B cell (primary cell): Measurements from ENCODE around the gene CTSL. TPM values are rescaled to one million over a fixed set of nuclear protein-coding genes. Genes with fewer than 3 reads are reported as not detected.

ENCODE experiments used
- ATAC-seq: fragments of 200-7000 bp; cut with Tn5 transposase; one replicate; pipeline ENCODE4 v1.10.0; 2021; ENCODE audit warnings: low read depth, mild to moderate bottlenecking, moderate number of reproducible peaks, moderate library complexity
- CTCF ChIA-PET: fragments of 350-600 bp; sonication (Branson Sonifier 250); formaldehyde crosslinking; loops from one replicate; lab custom pipeline; 2021; ENCODE audit warnings: antibody characterized with exemption, inconsistent platforms; lab: Charles Lee
- POLR2A ChIA-PET: fragments of 350-600 bp; sonication (Branson Sonifier 250); formaldehyde crosslinking; loops from one replicate; lab custom pipeline; 2021; ENCODE audit warnings: antibody characterized with exemption; lab: Charles Lee
- DNase-seq: peaks from one replicate; pipeline ENCODE4 v3.0.0; 2013
- H2AFZ ChIP-seq: 2 replicates; pipeline ENCODE4 v1.6.1; 2012; ENCODE audit warnings: mild to moderate bottlenecking, low read depth, low read length; ENCODE audit not compliant: insufficient read depth, poor library complexity, severe bottlenecking
- H3K27ac ChIP-seq, 2 donors: 1 replicate in 1 of 2; 2 replicates in 1 of 2; pipeline ENCODE4 v1.5.1; 2012 to 2013; ENCODE audit warnings: low read length in 2 of 2, mild to moderate bottlenecking in 2 of 2, moderate library complexity in 1 of 2
- H3K27me3 ChIP-seq, 4 experiments: fragments of 200-600 bp in 1 of 4; sonication (generic) in 1 of 4; replicated peaks in 1 of 4; 1 replicate in 2 of 4; 2 replicates in 2 of 4; pipeline versions ENCODE4 v1.6.1 to v1.7.0; 2013 to 2016; ENCODE audit warnings: low read length in 3 of 4, mild to moderate bottlenecking in 2 of 4, mixed read lengths in 1 of 4, moderate library complexity in 1 of 4; ENCODE audit not compliant: insufficient read depth in 4 of 4, control insufficient read depth in 3 of 4; ENCODE audit errors: control extremely low read depth in 1 of 4
- H3K36me3 ChIP-seq, 2 experiments: replicated peaks in 1 of 2; 1 replicate in 1 of 2; 2 replicates in 1 of 2; pipeline versions ENCODE4 v1.6.1 to v1.7.1; 2013; ENCODE audit warnings: low read length in 1 of 2; ENCODE audit not compliant: insufficient read depth in 2 of 2, control insufficient read depth in 1 of 2; ENCODE audit errors: control extremely low read depth in 1 of 2, extremely low read depth in 1 of 2
- H3K4me1 ChIP-seq, 2 donors: fragments of 200-600 bp in 1 of 2; sonication (generic) in 1 of 2; 1 replicate in 1 of 2; 2 replicates in 1 of 2; pipeline versions ENCODE4 v1.5.1 to v1.6.1; 2013 to 2017; ENCODE audit warnings: low read length in 2 of 2; ENCODE audit not compliant: control insufficient read depth in 2 of 2, insufficient read depth in 2 of 2
- H3K4me2 ChIP-seq: replicated peaks from 2 replicates; pipeline ENCODE3; 2012; ENCODE audit warnings: mild to moderate bottlenecking, low read depth, low read length; ENCODE audit not compliant: poor library complexity, severe bottlenecking
- H3K4me3 ChIP-seq, 5 experiments: fragments of 200-600 bp in 1 of 5; sonication (generic) in 1 of 5; 1 replicate in 3 of 5; 2 replicates in 2 of 5; pipeline versions ENCODE4 v1.5.1 to v1.7.0; 2011 to 2016; ENCODE audit warnings: low read length in 4 of 5, mild to moderate bottlenecking in 4 of 5, low read depth in 2 of 5, control low read depth in 1 of 5, moderate library complexity in 1 of 5; ENCODE audit not compliant: insufficient read depth in 1 of 5; ENCODE audit errors: control extremely low read depth in 1 of 5, extremely low read depth in 1 of 5
- H3K79me2 ChIP-seq: fragments of 200-600 bp; sonication (generic); one replicate; pipeline ENCODE4 v1.6.0; 2016; ENCODE audit warnings: low read length; ENCODE audit not compliant: control insufficient read depth, insufficient read depth
- H3K9ac ChIP-seq: fragments of 200-600 bp; sonication (generic); 2 replicates; pipeline ENCODE4 v1.6.1; 2017; ENCODE audit warnings: mild to moderate bottlenecking, low read length, moderate library complexity
- H3K9me3 ChIP-seq, 3 donors: one replicate each; pipeline versions ENCODE4 v1.6.1 to v1.7.1; 2013; ENCODE audit warnings: low read length in 2 of 3; ENCODE audit not compliant: control insufficient read depth in 2 of 3, insufficient read depth in 1 of 3; ENCODE audit errors: control extremely low read depth in 1 of 3
- H4K20me1 ChIP-seq: 2 replicates; pipeline ENCODE4 v1.6.0; 2012; ENCODE audit warnings: mild to moderate bottlenecking, low read length; ENCODE audit not compliant: insufficient read depth, control insufficient read depth, poor library complexity, severe bottlenecking
- H3K27ac Mint-ChIP-seq: one replicate; pipeline ENCODE4 v1.8.0; 2021; ENCODE audit warnings: mixed read lengths
- H3K27me3 Mint-ChIP-seq: one replicate; pipeline ENCODE4 v1.8.0; 2021; ENCODE audit warnings: mixed read lengths
- H3K4me1 Mint-ChIP-seq: one replicate; pipeline ENCODE4 v1.8.0; 2021; ENCODE audit warnings: mixed read lengths
- H3K4me3 Mint-ChIP-seq: one replicate; pipeline ENCODE4 v1.8.0; 2021; ENCODE audit warnings: mixed read lengths
- H3K9me3 Mint-ChIP-seq: one replicate; pipeline ENCODE4 v1.8.0; 2022; ENCODE audit warnings: mixed read lengths; ENCODE audit not compliant: insufficient read depth
- CTCF ChIP-seq: fragments of 200-600 bp; IDR thresholded peaks from one replicate; pipeline ENCODE4 v1.8.0; 2022; ENCODE audit warnings: antibody characterized with exemption, mild to moderate bottlenecking
- EZH2 ChIP-seq: IDR thresholded peaks from 2 replicates; pipeline ENCODE4 v1.6.1; 2012; ENCODE audit warnings: borderline replicate concordance, low read depth, mild to moderate bottlenecking, moderate library complexity, low read length; ENCODE audit not compliant: insufficient read depth, poor library complexity, severe bottlenecking
- WGBS: methylation state at CpG from one replicate; pipeline ENCODE4 v1.1.5; 2013; ENCODE audit warnings: missing lambda C conversion rate; ENCODE audit not compliant: insufficient coverage; 5-methylcytosine and 5-hydroxymethylcytosine counted together
- intact Hi-C: fragments of 100-400 bp; cut with micrococcal nuclease; formaldehyde crosslinking; loops from one replicate; pipeline ENCODE4 v1.10.0; 2022
- polyA plus RNA-seq: library from polyadenylated mRNA; depleted of rRNA; stranded (reverse); fragments of >200 nt; gene quantifications from 2 replicates; pipeline ENCODE4 v1.2.3, GENCODE V29; 2012
- total RNA-seq, 2 donors: library from RNA; stranded (reverse); fragments of 120-200 nt in 1 of 2; gene quantifications; 1 replicate in 1 of 2; 2 replicates in 1 of 2; pipeline versions ENCODE4 v1.2.3 to v1.2.4, GENCODE V29; 2013 to 2022

The CTSL gene
- total and polyA plus RNA-seq, 2 donors (not counting 1 experiment from before 2014, with no cell fraction given), result 0.13 to 0.74 TPM

- Histone ChIP-seq H3K79me2 (no peaks in the 10 kb centered on the region), H3K4me1 (no peaks in the 10 kb centered on the region), H3K36me3 (no peaks in the 10 kb centered on the region), H3K27me3 (no peaks in the 10 kb centered on the region), H3K9ac (no peak overlapping the region), H4K20me1 (no peaks in the 10 kb centered on the region), H3K4me3 (no peak overlapping the region), H3K27ac (no peak overlapping the region), H2AFZ (no peak overlapping the region), H3K9me3 (peaks cover 0 to 10% (median 0%) of the 10 kb centered on the region in 3 donors), H3K4me2 (no peak overlapping the region)
- H3K9me3 Mint-ChIP-seq, result no peaks in the 10 kb centered on the region
- intact Hi-C loops, result no loop called here
- H3K4me1 Mint-ChIP-seq, result no peaks in the 10 kb centered on the region
- no peak overlapping the region for H3K27ac Mint-ChIP-seq
- WGBS, result 89% methylated on average over 9 of the region's 9 CpGs
- no peak for DNase-seq
- POLR2A ChIA-PET, result no interaction called here
- CTCF ChIA-PET, result no interaction called here
- no peak overlapping the region for H3K4me3 Mint-ChIP-seq
- peaks cover 2% of the 10 kb centered on the region for H3K27me3 Mint-ChIP-seq
- TF ChIP-seq EZH2 (no peak), CTCF (no peak)
- ATAC-seq, result no peak
Measured at GRCh38 chr9:87702921-87703320, 23.0 kb upstream of the CTSL start.

GRCh38 chr9:87703636-87704276 is 22.2 kb upstream of the CTSL start:
- H3K36me3 ChIP-seq, result no peaks in the 10 kb centered on the region
- no peaks in the 10 kb centered on the region for H3K9me3 Mint-ChIP-seq
- TF ChIP-seq CTCF (no peak), EZH2 (no peak)
- intact Hi-C loops, result no loop called here
- H3K4me1 ChIP-seq, result no peaks in the 10 kb centered on the region
- H2AFZ ChIP-seq, result no peak overlapping the region
- H4K20me1 ChIP-seq, result no peaks in the 10 kb centered on the region
- ATAC-seq, result no peak
- 96% methylated on average over 5 of the region's 7 CpGs for WGBS
- H3K27me3 Mint-ChIP-seq, result peaks cover 2% of the 10 kb centered on the region
- no peak for DNase-seq
- no peak overlapping the region for H3K4me3 ChIP-seq
- H3K9me3 ChIP-seq, result peaks cover 0 to 10% (median 0%) of the 10 kb centered on the region in 3 donors
- POLR2A ChIA-PET, result no interaction called here
- H3K4me1 Mint-ChIP-seq, result no peaks in the 10 kb centered on the region
- H3K9ac ChIP-seq, result no peak overlapping the region
- H3K27ac Mint-ChIP-seq, result no peak overlapping the region
- CTCF ChIA-PET, result no interaction called here
- no peak overlapping the region for H3K4me2 ChIP-seq
- no peak overlapping the region for H3K27ac ChIP-seq
- no peaks in the 10 kb centered on the region for H3K27me3 ChIP-seq
- H3K79me2 ChIP-seq, result no peaks in the 10 kb centered on the region
- H3K4me3 Mint-ChIP-seq, result no peak overlapping the region
